BLaER1 treated with 17β-estradiol and CSF1 and Interleukin-3, amounts not matched to agents 10 nM and 100 nM (cell line): ENCODE results near the gene GPC6.

Experiments used
- H3K27ac ChIP-seq, 11 experiments: shearing (Covaris generic); formaldehyde crosslinking; 2 replicates each; pipeline ENCODE4 v1.8.1; 2022
- H3K27me3 ChIP-seq, 11 experiments: shearing (Covaris generic); formaldehyde crosslinking; 2 replicates each; pipeline ENCODE4 v1.8.1; 2022
- H3K36me3 ChIP-seq, 11 experiments: shearing (Covaris generic); formaldehyde crosslinking; 2 replicates each; pipeline ENCODE4 v1.8.1; 2022
- H3K4me1 ChIP-seq, 10 experiments: shearing (Covaris generic); formaldehyde crosslinking; 2 replicates each; pipeline ENCODE4 v1.8.1; 2022
- H3K4me2 ChIP-seq, 11 experiments: shearing (Covaris generic); formaldehyde crosslinking; 2 replicates each; pipeline ENCODE4 v1.8.1; 2022
- H3K4me3 ChIP-seq, 10 experiments: shearing (Covaris generic); formaldehyde crosslinking; 2 replicates each; pipeline ENCODE4 v1.8.1; 2022
- H3K9ac ChIP-seq, 11 experiments: shearing (Covaris generic); formaldehyde crosslinking; 2 replicates each; pipeline ENCODE4 v1.8.1; 2022
- H3K9me3 ChIP-seq, 11 experiments: shearing (Covaris generic); formaldehyde crosslinking; replicated peaks in 1 of 11; 2 replicates each; pipeline ENCODE4 v1.8.1; 2022
- H4K20me1 ChIP-seq, 11 experiments: shearing (Covaris generic); formaldehyde crosslinking; 2 replicates each; pipeline ENCODE4 v1.8.1; 2022
- Cebpa-rat ChIP-seq, 11 experiments: shearing (Covaris generic); IDR thresholded peaks; 2 replicates each; pipeline ENCODE4 v1.8.1; 2022

The GPC6 gene

GRCh38 chr13:93727211-93728141, 500.9 kb downstream of the GPC6 start:
- Histone ChIP-seq H3K4me2 (no peak overlapping the region), H3K36me3 (no peaks in the 10 kb centered on the region), H3K4me3 (no peak overlapping the region), H3K27me3 (no peaks in the 10 kb centered on the region), H3K4me1 (no peaks in the 10 kb centered on the region), H3K9me3 (no peaks in the 10 kb centered on the region), H3K27ac (no peak overlapping the region), H3K9ac (no peak overlapping the region), H4K20me1 (no peaks in the 10 kb centered on the region)
- 0 out of 22 replicates have a peak, but pooled peaks of 2 of the 11 experiments have one; percentile 7 to 18 for TF ChIP-seq Cebpa-rat (IDR thresholded peaks at IDR 0.05)

GRCh38 chr13:93729383-93729782, 502.8 kb downstream of the GPC6 start:
- Histone ChIP-seq H3K4me2 (no peak overlapping the region), H4K20me1 (no peaks in the 10 kb centered on the region), H3K4me1 (no peaks in the 10 kb centered on the region), H3K9me3 (no peaks in the 10 kb centered on the region), H3K36me3 (no peaks in the 10 kb centered on the region), H3K9ac (no peak overlapping the region), H3K27ac (no peak overlapping the region), H3K27me3 (no peaks in the 10 kb centered on the region), H3K4me3 (no peak overlapping the region)
- TF ChIP-seq Cebpa-rat (IDR thresholded peaks at IDR 0.05), result no peak

- Histone ChIP-seq H3K4me2 (no peak overlapping the region), H4K20me1 (no peaks in the 10 kb centered on the region), H3K9me3 (no peaks in the 10 kb centered on the region), H3K4me1 (no peaks in the 10 kb centered on the region), H3K36me3 (no peaks in the 10 kb centered on the region), H3K27ac (no peak overlapping the region), H3K9ac (no peak overlapping the region), H3K27me3 (no peaks in the 10 kb centered on the region), H3K4me3 (no peak overlapping the region)
- TF ChIP-seq Cebpa-rat (IDR thresholded peaks at IDR 0.05), result no peak
These were observed 504.2 kb downstream of the GPC6 start for GRCh38 chr13:93730780-93731179.

- no peak overlapping the region for H3K4me2 ChIP-seq
- no peak overlapping the region for H3K9ac ChIP-seq
- no peaks in the 10 kb centered on the region for H3K27me3 ChIP-seq
- H4K20me1 ChIP-seq, result no peaks in the 10 kb centered on the region
- H3K4me1 ChIP-seq, result no peaks in the 10 kb centered on the region
- no peak overlapping the region for H3K4me3 ChIP-seq
- H3K36me3 ChIP-seq, result no peaks in the 10 kb centered on the region
- H3K9me3 ChIP-seq, result no peaks in the 10 kb centered on the region
- TF ChIP-seq Cebpa-rat (IDR thresholded peaks at IDR 0.05), result no peak
- no peak overlapping the region for H3K27ac ChIP-seq
These were observed 505.6 kb downstream of the GPC6 start for GRCh38 chr13:93732186-93732585.

GRCh38 chr13:93736081-93736480, 509.5 kb downstream of the GPC6 start:
- H3K4me2 ChIP-seq, result no peak overlapping the region
- TF ChIP-seq Cebpa-rat (IDR thresholded peaks at IDR 0.05), result no peak
- no peaks in the 10 kb centered on the region for H3K36me3 ChIP-seq
- H3K4me3 ChIP-seq, result no peak overlapping the region
- no peak overlapping the region for H3K27ac ChIP-seq
- H3K4me1 ChIP-seq, result no peaks in the 10 kb centered on the region
- H3K27me3 ChIP-seq, result no peaks in the 10 kb centered on the region
- no peak overlapping the region for H3K9ac ChIP-seq
- H4K20me1 ChIP-seq, result no peaks in the 10 kb centered on the region
- no peaks in the 10 kb centered on the region for H3K9me3 ChIP-seq

- no peak for TF ChIP-seq Cebpa-rat (IDR thresholded peaks at IDR 0.05)
- Histone ChIP-seq H3K4me1 (no peaks in the 10 kb centered on the region), H3K36me3 (no peaks in the 10 kb centered on the region), H3K9ac (no peak overlapping the region), H3K27ac (no peak overlapping the region), H3K27me3 (no peaks in the 10 kb centered on the region), H3K4me3 (no peak overlapping the region), H4K20me1 (no peaks in the 10 kb centered on the region), H3K4me2 (no peak overlapping the region), H3K9me3 (no peaks in the 10 kb centered on the region)
These were observed 510.3 kb downstream of the GPC6 start for GRCh38 chr13:93736909-93737308.

- Histone ChIP-seq H3K4me3 (no peak overlapping the region), H3K27ac (no peak overlapping the region), H3K9ac (no peak overlapping the region), H3K9me3 (no peaks in the 10 kb centered on the region), H3K27me3 (no peaks in the 10 kb centered on the region), H3K4me1 (no peaks in the 10 kb centered on the region), H4K20me1 (no peaks in the 10 kb centered on the region), H3K36me3 (no peaks in the 10 kb centered on the region), H3K4me2 (no peak overlapping the region)
- TF ChIP-seq Cebpa-rat (IDR thresholded peaks at IDR 0.05), result no peak
These were observed 513.7 kb downstream of the GPC6 start for GRCh38 chr13:93740334-93740733.

GRCh38 chr13:93744033-93744432, 517.4 kb downstream of the GPC6 start:
- no peak for TF ChIP-seq Cebpa-rat (IDR thresholded peaks at IDR 0.05)
- no peaks in the 10 kb centered on the region for H3K9me3 ChIP-seq

GRCh38 chr13:93744886-93745285, 518.3 kb downstream of the GPC6 start:
- Histone ChIP-seq H3K9me3 (no peaks in the 10 kb centered on the region), H3K4me3 (no peak overlapping the region), H3K4me2 (no peak overlapping the region), H4K20me1 (no peaks in the 10 kb centered on the region), H3K27ac (no peak overlapping the region), H3K27me3 (no peaks in the 10 kb centered on the region), H3K9ac (no peak overlapping the region), H3K36me3 (no peaks in the 10 kb centered on the region), H3K4me1 (no peaks in the 10 kb centered on the region)
- TF ChIP-seq Cebpa-rat (IDR thresholded peaks at IDR 0.05), result no peak

More at GRCh38 chr13:93744033-93744432, 517.4 kb downstream of the GPC6 start:
- Histone ChIP-seq H3K36me3 (no peaks in the 10 kb centered on the region), H3K4me2 (no peak overlapping the region), H3K4me1 (no peaks in the 10 kb centered on the region), H4K20me1 (no peaks in the 10 kb centered on the region), H3K27ac (no peak overlapping the region), H3K9ac (no peak overlapping the region), H3K27me3 (no peaks in the 10 kb centered on the region), H3K4me3 (no peak overlapping the region)

- no peak for TF ChIP-seq Cebpa-rat (IDR thresholded peaks at IDR 0.05)
These were observed 519.3 kb downstream of the GPC6 start for GRCh38 chr13:93745884-93746283.

More at GRCh38 chr13:93745884-93746283, 519.3 kb downstream of the GPC6 start:
- no peak overlapping the region for H3K4me3 ChIP-seq
- no peaks in the 10 kb centered on the region for H4K20me1 ChIP-seq
- H3K9ac ChIP-seq, result no peak overlapping the region
- H3K36me3 ChIP-seq, result no peaks in the 10 kb centered on the region
- H3K4me1 ChIP-seq, result no peaks in the 10 kb centered on the region
- no peak overlapping the region for H3K27ac ChIP-seq
- no peak overlapping the region for H3K4me2 ChIP-seq
- no peaks in the 10 kb centered on the region for H3K27me3 ChIP-seq
- H3K9me3 ChIP-seq, result no peaks in the 10 kb centered on the region
